HG02970 (cell line): ENCODE results near the gene TCP11.

ENCODE experiments used
- ATAC-seq: cut with Tn5 transposase; IDR thresholded peaks from one replicate; pipeline ENCODE4 v1.9.1; 2021; ENCODE audit warnings: mild to moderate bottlenecking, moderate library complexity, moderate number of reproducible peaks; ENCODE audit not compliant: unreplicated experiment, low FRiP score

Gene TCP11

DNA sequence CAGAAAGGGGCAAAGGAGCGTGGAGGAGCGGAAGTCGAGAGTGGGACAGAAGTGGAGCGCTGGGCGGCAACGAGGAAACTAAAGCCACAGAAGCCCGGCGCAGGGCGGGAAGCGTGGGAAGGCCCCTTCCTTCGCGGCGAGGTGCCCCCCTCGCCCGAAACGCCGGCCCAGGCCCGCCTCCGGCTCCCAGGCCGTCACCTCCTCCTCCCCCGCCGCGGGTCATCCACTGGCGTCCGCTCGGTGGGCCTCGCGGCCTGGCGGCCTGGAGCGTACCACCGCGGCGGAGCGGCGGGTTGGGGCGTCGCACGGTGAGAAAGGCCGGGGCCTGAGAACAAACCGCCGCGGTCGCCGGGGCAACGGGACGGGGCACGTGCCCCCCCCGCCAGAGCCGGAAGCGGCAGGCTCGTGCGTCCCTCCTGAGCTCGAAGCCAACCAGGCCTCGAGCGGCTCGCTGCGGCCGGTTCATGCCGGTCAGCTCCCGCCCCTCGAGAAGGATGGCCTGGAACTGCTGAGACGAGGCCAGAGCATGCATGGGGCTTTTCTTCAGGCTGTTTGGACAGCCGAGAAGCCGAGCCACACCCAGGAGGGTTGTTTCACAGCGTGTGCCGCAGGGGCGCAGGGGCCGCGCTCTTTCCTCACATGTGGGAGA, at the start of gene TCP11:
Gene TCP11 (minus strand): TSS at position 333 of the 649 bp plus-strand sequence. CDS start 469 bp downstream, outside the sequence.
- ATAC-seq = no peak

DNA sequence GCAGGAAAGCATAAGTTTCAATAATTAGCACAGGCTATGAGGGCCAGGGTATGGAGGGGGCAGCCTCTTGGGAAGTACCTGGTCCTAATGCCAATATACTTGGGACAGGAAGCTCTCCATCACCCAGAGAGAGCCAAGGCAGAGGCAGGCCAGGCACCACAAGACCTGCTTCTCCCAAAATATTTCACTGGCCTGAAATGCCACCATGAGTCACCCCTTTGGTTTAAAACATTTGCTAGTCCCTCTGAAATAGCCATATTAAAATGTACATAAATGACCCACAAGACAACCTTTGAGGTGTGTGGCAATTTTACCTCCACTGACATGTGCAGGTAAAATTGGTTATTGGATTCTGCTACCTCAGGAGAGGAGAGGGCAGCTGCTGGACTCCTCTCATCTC, 49.2 kb upstream of the TCP11 start:
- ATAC-seq = no peak

DNA sequence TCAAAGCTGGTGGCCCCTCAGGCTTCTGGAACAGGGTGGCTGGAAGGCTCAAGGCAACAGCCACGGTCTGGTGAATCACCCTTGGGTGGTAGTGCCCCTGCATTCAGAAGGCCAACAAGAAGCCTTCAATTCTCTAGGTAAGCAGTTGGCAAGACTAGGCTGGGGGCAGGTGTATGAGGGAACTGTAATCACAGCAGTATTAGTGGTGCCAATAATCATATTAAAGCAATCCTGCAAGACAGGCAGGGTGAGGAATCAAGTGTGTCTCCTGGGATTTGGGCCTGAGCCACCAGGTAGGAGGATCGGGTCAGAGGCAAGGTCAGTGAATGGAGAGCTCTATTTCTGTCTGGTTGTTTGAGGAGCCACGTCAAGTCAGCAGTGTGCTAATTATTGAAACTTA, 47.7 kb upstream of the TCP11 start:
- ATAC-seq = no peak

GRCh38 chr6:35186571-35186970, 45.4 kb upstream of the TCP11 start:
- ATAC-seq = no peak

DNA sequence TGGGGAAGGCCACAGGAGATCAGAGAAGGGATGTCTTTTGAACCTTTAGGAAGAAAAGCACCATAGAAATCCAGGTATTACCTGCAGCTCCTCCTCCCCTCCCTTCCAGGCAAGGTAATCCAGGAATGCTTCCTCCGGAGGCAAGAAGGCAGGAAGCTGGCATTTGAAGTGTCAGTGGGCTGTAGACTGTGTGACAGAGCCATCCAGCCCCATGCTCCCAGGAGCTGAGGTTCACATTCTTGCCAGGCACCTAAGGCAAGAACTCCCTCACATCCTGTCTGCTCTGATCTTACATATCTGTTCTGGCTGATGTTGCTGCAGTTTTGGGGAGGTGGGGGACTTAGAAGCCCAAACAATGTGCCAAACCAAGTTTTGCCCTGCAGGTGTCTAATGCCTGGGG, 44.8 kb upstream of the TCP11 start:
- no peak for ATAC-seq

DNA sequence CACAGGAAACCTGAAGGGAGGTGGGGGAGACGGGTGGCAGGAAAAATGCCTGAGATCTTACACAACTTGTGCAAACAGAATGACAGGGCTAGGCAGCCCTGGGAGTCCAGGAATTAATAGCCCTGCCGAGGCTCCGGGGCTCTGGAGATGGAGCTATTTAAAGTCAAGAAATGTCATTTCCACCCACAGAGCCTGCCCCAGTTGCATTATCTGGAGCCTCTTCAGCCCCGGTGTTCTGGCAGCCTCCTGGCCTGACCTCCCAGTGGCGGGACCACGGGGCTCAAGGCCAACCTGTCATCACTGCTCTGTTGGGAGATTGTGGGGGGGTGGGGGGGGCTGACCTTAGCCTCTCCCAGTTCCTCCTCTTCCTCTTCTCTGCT, 44.2 kb upstream of the TCP11 start:
- no peak for ATAC-seq

GRCh38 chr6:35184580-35185301, 43.6 kb upstream of the TCP11 start:
- ATAC-seq = no peak

GRCh38 chr6:35183935-35184334, 42.8 kb upstream of the TCP11 start:
- ATAC-seq = no peak

DNA sequence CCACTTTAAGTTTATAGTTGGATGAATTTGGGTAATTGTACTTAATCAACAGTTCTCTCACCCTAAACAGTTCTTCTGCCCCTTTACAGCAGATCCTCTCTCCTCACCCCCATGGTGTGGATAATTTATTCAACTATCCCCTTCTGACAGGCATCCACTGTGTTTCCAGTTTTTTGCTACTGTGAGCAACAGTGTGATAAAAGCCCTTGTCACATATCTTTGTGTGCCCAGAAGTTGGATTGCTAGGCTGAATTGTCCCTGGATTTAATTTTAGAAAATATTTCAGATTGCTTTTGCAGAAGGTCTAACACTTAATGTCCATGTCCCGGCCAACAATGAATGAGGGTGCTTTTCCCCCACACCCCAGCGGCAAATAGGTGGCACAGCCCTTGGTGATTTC, 42.1 kb upstream of the TCP11 start:
- no peak for ATAC-seq

DNA sequence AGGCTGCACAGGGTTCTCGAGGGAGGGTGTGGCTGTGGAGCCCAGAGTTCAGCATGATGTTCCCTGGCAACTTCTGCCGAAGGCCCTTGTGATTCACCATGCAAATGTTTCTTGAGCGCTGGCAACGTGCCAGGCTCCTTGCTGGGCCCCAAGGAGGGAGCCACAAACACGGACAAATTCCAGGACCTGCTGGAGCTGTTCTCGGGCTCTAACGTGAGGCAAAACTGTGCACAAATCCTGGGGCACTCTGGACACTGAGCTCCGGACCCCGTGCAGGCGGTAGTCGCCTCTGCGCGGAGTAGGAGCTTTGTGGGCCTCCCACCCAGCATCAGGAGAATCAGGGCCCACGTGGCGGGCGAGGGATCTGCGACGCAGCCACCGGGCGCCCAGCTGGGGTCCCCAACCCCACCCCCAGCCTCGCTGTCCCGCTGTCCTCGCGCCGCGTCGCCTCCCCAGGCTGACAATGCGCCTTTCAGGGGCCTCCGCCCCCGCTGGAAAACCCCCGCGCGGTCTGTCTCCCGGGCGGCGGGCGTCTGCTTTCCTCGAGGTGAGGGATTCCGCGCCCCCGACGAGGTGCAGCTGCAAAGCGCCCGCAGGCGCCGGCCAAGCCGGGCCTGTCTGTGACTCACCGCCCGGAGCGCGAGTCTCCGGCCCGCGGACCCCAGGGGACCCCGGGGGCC, 40.9 kb upstream of the TCP11 start:
- no peak for ATAC-seq

GRCh38 chr6:35181308-35181932, 40.3 kb upstream of the TCP11 start:
- ATAC-seq = no peak

- no peak for ATAC-seq
Measured at GRCh38 chr6:35179901-35180535, 38.9 kb upstream of the TCP11 start.

DNA sequence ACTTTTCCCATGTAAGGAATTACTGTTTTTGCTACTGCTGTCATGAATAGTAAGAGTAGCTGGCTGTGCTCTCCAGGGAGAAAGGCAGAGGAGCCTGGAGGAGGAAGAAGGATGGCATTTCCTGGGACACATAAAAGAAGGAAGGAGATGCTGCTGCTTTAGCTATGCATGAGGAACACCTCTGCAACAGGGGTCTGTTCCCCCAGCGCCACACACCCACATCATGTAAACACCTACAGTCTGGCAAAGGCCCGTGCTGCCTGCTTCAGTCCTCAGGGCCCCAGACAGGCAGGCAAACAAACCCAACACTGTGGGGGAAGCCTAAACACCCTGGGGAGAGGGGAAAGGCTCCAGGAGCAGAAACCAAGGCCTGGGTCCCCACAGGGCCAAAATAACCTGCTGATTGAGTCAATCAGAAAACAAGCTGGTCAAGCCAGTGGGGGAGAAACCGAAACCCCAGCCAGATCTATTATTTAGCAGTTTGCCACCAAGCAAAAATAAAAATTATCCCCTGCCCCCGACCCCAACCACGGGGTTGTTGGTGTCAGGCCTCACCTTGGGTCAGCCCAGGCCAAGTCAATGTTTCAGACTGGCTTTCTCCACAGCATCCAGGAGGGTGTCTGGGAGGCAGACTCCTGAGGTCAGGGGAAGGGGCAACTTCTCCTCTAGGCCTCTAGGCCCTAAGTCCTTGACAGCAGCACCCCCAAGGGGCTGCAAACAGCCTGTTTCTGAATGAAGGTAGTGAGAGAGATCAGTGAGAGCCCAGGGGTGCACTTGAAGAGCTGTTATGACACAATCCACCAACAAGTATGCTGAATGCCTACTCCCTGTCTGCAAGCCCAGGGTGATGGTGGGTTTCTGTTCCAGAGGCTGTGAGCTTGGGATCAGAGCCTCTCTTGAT, 38.0 kb upstream of the TCP11 start:
- ATAC-seq = no peak

DNA sequence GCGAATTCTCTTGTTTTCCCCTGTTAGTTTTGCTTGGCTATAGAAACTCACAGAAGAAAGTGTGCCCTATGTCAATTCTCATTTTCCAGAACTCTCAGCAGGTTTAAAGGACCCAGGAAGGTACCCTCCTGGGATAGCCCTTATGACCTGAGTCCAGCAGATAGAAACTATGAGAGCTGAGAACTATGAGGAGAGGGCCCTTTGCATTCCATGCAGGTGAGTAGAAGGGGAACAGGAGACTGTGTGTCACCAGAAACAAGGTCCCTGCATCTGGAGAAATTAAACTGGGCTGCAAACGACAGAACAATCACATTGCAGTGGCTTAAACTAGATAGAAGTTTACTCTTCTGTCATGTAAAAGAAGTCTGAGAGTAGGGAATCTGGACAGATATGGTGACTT, 36.9 kb upstream of the TCP11 start:
- ATAC-seq = no peak

DNA sequence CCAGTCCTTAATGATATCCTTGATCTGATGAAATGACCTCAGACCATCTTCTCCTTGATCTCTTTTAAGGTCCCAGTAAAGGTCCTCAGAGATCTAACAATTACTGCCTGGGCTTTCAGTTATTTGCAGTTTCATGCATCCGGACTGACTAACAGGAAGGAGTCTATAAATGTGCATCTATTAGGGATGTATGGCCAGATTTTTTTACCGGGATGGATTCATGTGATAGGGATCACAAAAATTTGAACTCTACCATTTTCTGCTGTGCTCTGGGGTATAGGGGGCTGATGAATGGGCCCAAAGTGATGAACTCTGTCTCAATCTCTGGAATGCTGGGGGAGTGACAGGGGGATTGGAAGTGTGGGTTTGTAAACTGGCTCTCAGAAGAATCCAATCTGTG, 36.5 kb upstream of the TCP11 start:
- no peak for ATAC-seq

DNA sequence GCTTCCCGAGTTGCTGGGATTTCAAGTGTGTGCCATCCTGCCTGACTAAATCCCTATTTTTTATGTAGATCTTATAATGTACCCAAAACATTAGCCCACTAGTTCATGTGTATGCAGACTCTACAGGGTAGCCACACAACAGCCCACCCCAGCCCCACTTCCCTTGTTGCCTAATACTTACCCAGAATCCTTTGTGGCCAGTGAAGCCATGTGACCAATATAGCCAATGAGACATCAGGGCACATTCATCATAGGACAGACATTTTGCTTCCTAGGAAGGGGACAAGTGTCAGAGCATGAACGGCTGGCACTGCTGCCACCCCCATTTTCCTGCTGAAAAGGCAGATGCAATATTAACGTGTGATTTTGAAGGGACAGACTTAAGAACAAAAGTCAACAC, 36.0 kb upstream of the TCP11 start:
- no peak for ATAC-seq

DNA sequence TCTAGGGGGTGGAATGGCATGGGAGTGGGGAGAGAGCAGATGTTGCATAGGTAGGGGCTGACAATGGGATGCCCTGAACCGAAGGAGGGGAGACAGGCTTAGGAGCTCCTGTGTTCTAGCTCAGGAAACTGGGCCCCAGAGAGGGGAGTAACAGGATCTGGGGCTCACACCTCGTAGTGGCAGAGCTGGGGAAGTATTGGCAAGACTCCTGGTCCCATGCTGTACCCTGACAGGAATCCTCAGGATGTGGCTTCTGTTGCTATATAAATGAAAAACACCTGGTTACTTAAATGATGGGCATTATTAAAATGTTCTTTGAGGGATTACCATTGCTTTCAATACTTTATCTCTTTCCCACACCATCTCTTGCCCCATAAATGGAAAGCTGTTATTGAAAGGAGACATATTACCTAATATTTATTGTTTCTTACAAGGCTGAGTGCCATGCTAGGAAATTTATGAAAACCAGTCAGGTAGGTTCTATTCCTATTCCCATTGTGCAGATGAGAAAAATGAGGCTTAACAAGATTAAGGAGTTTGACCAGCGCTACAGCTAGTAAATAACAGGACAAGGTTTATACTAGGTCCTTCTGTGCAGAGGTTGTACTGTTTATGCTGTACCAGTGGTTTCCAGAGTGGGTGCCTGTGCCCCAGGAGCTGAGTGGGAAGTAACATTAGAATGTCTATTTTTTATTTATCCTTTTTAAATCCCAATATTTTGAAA, 35.3 kb upstream of the TCP11 start:
- ATAC-seq = no peak

DNA sequence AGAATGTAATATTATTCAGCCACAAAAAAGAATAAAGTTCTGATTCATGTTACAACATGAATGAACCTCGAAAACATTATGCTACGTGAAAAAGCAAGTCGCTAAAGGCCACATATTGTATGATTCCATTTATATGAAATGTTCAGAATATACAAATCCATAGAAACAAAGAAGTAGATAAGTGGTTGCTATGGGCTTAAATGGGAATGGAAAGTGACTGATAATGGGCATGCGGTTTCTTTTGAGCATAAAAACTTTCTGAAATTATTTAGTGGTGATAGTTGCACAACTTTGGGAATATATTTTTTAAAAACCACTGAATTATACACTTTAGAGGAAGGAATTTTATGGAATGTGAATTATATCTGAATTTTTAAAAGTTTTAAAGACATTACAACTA, 33.4 kb upstream of the TCP11 start:
- ATAC-seq = no peak

DNA sequence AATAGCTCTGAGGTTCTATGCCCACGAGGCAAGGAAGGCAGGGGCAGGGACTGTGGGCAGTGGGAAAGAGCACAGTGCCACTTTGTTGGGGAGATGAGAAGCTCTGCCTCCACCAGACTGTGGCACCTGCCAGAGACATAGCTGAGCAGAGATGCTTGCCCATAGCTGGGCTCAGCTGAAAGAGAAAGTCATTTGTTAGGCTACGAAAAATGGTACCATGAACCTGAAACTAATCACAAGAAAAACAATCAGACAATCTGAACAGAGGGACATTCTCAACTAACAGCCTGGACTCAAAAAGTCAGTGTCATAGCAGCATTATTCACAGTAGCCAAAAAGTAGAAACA, 32.9 kb upstream of the TCP11 start:
- no peak for ATAC-seq
